ENCODE data around the gene CD99. TPM values are rescaled to one million over a fixed set of nuclear protein-coding genes. Genes with fewer than 3 reads are reported as not detected.

CD99 gene
- total and polyA plus RNA-seq, 2 donors (not counting 3 experiments of a cell fraction or from before 2014, with no cell fraction given), result 364 to 654 TPM

DNA sequence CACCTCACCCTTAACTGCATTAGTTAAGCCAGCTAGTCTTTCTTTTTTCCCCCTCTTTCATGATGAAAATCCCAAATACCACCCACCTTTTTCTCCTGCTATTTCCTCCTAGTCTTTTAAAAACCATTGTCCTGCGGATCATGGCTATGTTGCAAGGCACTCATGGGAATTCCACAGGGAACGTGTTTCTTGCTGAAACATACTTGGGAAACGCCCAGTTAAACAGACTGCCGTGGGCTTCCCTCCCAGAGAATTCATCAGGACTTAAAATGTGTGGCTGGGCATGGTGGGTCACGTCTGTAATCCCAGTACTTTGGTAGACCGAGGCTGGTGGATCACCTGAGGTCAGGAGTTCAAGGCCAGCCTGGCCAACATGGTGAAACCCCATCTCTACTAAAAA is 92.9 kb downstream of the CD99 start:
- TF ChIP-seq GATA2 (IDR thresholded peaks at IDR 0.05; ENCODE audit: insufficient read depth, insufficient read length, low read depth, low read length) (no peak), EZH2 (IDR thresholded peaks at IDR 0.05; ENCODE audit: borderline replicate concordance, low read depth, low read length, severe bottlenecking) (no peak), MYC (IDR thresholded peaks at IDR 0.05; ENCODE audit: low read depth, low read length) (no peak), POLR2AphosphoS5 (IDR thresholded peaks at IDR 0.05; ENCODE audit: insufficient read depth, low read depth, low read length) (no peak), POLR2A (IDR thresholded peaks at IDR 0.05; ENCODE audit: low read depth, low read length) (no peak), JUN (IDR thresholded peaks at IDR 0.05; ENCODE audit: borderline replicate concordance, insufficient read depth, insufficient read length, low read depth) (no peak)
- TF ChIP-seq, protein P1, sequence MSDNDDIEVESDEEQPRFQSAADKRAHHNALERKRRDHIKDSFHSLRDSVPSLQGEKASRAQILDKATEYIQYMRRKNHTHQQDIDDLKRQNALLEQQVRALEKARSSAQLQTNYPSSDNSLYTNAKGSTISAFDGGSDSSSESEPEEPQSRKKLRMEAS (IDR thresholded peaks at IDR 0.05; ENCODE audit: insufficient read depth, insufficient read length), result no peak
- H2AFZ ChIP-seq (ENCODE audit: low read depth, low read length), result no peak overlapping the region
- H3K4me1 ChIP-seq (ENCODE audit: control insufficient read depth, extremely low read depth, insufficient read depth, low read length), result no peaks in the 10 kb centered on the region
- no peak overlapping the region for H3K4me2 ChIP-seq (ENCODE audit: insufficient read depth, low read length)
- ChIA-PET CTCF (no interaction called here), POLR2A (no interaction called here)
- no peaks in the 10 kb centered on the region for H4K20me1 ChIP-seq (replicated peaks; ENCODE audit: control insufficient read depth, extremely low read depth, insufficient read depth, low read length)
- FAIRE-seq, result no peak
- no TSS peak for BruUV-seq (replicated peaks)
- no peak overlapping the region for H3K9ac ChIP-seq (replicated peaks; ENCODE audit: extremely low read depth, insufficient read depth, low read length)
- no peaks in the 10 kb centered on the region for H3K27me3 ChIP-seq (ENCODE audit: control insufficient read depth in 2 of 2, insufficient read depth in 2 of 2, low read length in 2 of 2)
- no peak for DNase-seq (ENCODE audit: low read depth, low spot score)
- H3K9me1 ChIP-seq (replicated peaks; ENCODE audit: control insufficient read depth, extremely low read depth, insufficient read depth, low read length), result no peaks in the 10 kb centered on the region
- no peak overlapping the region for H3K4me3 ChIP-seq (replicated peaks in 1 of 3; ENCODE audit: insufficient read depth in 1 of 3, low read depth in 1 of 3, low read length in 3 of 3)
- intact Hi-C loops (cut with micrococcal nuclease) (no loop called here), dilution Hi-C loops (cut with MboI; ENCODE audit: extremely low pct_ligation_motif_present, low sequenced_read_pairs) (no loop called here)
- no peaks in the 10 kb centered on the region for H3K36me3 ChIP-seq (ENCODE audit: control insufficient read depth in 2 of 2, extremely low read depth in 1 of 2, insufficient read depth in 2 of 2, low read length in 2 of 2)
- no peaks in the 10 kb centered on the region for H3K79me2 ChIP-seq (ENCODE audit: control insufficient read depth, insufficient read depth, low read length)
- H3K27ac ChIP-seq (ENCODE audit: insufficient read depth, low read depth, low read length), result no peak overlapping the region
- no peaks in the 10 kb centered on the region for H3K9me3 ChIP-seq (replicated peaks; ENCODE audit: control insufficient read depth, insufficient read depth, low read length)

DNA sequence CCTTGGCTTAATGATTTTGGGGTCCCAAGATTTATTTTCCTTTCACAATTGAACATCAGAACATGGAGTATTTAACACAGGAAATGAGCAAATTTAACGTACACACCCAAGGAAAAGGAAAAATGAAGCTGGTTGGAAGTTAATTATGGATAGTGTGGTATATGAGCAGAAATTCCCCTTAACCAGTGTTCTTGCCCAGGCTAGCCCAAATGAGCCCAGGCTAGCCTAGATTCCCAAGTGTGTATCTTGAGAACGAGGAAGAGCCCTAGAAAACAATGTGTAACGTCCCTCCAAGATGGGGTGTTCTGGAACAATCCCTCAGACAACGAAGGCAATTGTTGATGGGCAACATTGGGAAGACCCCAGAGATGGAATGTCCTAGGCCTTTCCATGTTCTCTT is 94.4 kb downstream of the CD99 start:
- H3K4me2 ChIP-seq (ENCODE audit: insufficient read depth, low read length), result no peak overlapping the region
- no TSS peak for BruUV-seq (replicated peaks)
- no peaks in the 10 kb centered on the region for H3K9me1 ChIP-seq (replicated peaks; ENCODE audit: control insufficient read depth, extremely low read depth, insufficient read depth, low read length)
- no peak overlapping the region for H3K4me3 ChIP-seq (replicated peaks in 1 of 3; ENCODE audit: insufficient read depth in 1 of 3, low read depth in 1 of 3, low read length in 3 of 3)
- H3K36me3 ChIP-seq (ENCODE audit: control insufficient read depth in 2 of 2, extremely low read depth in 1 of 2, insufficient read depth in 2 of 2, low read length in 2 of 2), result no peaks in the 10 kb centered on the region
- no peaks in the 10 kb centered on the region for H4K20me1 ChIP-seq (replicated peaks; ENCODE audit: control insufficient read depth, extremely low read depth, insufficient read depth, low read length)
- ChIA-PET POLR2A (no interaction called here), CTCF (no interaction called here)
- H3K27ac ChIP-seq (ENCODE audit: insufficient read depth, low read depth, low read length), result no peak overlapping the region
- no peaks in the 10 kb centered on the region for H3K4me1 ChIP-seq (ENCODE audit: control insufficient read depth, extremely low read depth, insufficient read depth, low read length)
- no peak overlapping the region for H2AFZ ChIP-seq (ENCODE audit: low read depth, low read length)
- H3K9ac ChIP-seq (replicated peaks; ENCODE audit: extremely low read depth, insufficient read depth, low read length), result no peak overlapping the region
- dilution Hi-C loops (cut with MboI; ENCODE audit: extremely low pct_ligation_motif_present, low sequenced_read_pairs) (no loop called here), intact Hi-C loops (cut with micrococcal nuclease) (no loop called here)
- no peaks in the 10 kb centered on the region for H3K9me3 ChIP-seq (replicated peaks; ENCODE audit: control insufficient read depth, insufficient read depth, low read length)
- FAIRE-seq (no peak), DNase-seq (ENCODE audit: low read depth, low spot score) (no peak)
- H3K27me3 ChIP-seq (ENCODE audit: control insufficient read depth in 2 of 2, insufficient read depth in 2 of 2, low read length in 2 of 2), result no peaks in the 10 kb centered on the region
- H3K79me2 ChIP-seq (ENCODE audit: control insufficient read depth, insufficient read depth, low read length), result no peaks in the 10 kb centered on the region
- TF ChIP-seq FOS (IDR thresholded peaks at IDR 0.05; ENCODE audit: borderline replicate concordance, insufficient read depth, low read length), result no peak
- TF ChIP-seq, protein P1 (IDR thresholded peaks at IDR 0.05; ENCODE audit: insufficient read depth, insufficient read length), result no peak
- TF ChIP-seq GATA2 (IDR thresholded peaks at IDR 0.05; ENCODE audit: insufficient read depth, insufficient read length, low read depth, low read length), result no peak
- TF ChIP-seq POLR2A (IDR thresholded peaks at IDR 0.05; ENCODE audit: low read depth, low read length), result no peak
- TF ChIP-seq, protein P2, sequence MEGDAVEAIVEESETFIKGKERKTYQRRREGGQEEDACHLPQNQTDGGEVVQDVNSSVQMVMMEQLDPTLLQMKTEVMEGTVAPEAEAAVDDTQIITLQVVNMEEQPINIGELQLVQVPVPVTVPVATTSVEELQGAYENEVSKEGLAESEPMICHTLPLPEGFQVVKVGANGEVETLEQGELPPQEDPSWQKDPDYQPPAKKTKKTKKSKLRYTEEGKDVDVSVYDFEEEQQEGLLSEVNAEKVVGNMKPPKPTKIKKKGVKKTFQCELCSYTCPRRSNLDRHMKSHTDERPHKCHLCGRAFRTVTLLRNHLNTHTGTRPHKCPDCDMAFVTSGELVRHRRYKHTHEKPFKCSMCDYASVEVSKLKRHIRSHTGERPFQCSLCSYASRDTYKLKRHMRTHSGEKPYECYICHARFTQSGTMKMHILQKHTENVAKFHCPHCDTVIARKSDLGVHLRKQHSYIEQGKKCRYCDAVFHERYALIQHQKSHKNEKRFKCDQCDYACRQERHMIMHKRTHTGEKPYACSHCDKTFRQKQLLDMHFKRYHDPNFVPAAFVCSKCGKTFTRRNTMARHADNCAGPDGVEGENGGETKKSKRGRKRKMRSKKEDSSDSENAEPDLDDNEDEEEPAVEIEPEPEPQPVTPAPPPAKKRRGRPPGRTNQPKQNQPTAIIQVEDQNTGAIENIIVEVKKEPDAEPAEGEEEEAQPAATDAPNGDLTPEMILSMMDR (IDR thresholded peaks at IDR 0.05; ENCODE audit: extremely low read depth in 1 of 2, insufficient read depth in 1 of 2, low read depth in 1 of 2, low read length in 2 of 2), result no peak
- no peak for TF ChIP-seq POLR2AphosphoS5 (IDR thresholded peaks at IDR 0.05; ENCODE audit: insufficient read depth, low read depth, low read length)
- no peak for TF ChIP-seq MYC (IDR thresholded peaks at IDR 0.05; ENCODE audit: low read depth, low read length)
- no peak for TF ChIP-seq JUN (IDR thresholded peaks at IDR 0.05; ENCODE audit: borderline replicate concordance, insufficient read depth, insufficient read length, low read depth)
- TF ChIP-seq EZH2 (IDR thresholded peaks at IDR 0.05; ENCODE audit: borderline replicate concordance, low read depth, low read length, severe bottlenecking), result no peak

Measured in endothelial cell of umbilical vein (primary cell).